Hematopoietic multipotent progenitor cell treated with erythropoietin and hydrocortisone succinate and interleukin-3 and kit ligand, for 8 days (in vitro differentiated cells): Measurements from ENCODE around the gene IFNGR2.
"Not testable (repeated sequence)": the region's sequence is repeated elsewhere in the genome, so short reads cannot be mapped to it uniquely, and the experiment has no call there.

ENCODE experiments used
- DNase-seq: peaks from one replicate; pipeline ENCODE4 v3.0.0-alpha.2; 2015

Gene IFNGR2

DNA sequence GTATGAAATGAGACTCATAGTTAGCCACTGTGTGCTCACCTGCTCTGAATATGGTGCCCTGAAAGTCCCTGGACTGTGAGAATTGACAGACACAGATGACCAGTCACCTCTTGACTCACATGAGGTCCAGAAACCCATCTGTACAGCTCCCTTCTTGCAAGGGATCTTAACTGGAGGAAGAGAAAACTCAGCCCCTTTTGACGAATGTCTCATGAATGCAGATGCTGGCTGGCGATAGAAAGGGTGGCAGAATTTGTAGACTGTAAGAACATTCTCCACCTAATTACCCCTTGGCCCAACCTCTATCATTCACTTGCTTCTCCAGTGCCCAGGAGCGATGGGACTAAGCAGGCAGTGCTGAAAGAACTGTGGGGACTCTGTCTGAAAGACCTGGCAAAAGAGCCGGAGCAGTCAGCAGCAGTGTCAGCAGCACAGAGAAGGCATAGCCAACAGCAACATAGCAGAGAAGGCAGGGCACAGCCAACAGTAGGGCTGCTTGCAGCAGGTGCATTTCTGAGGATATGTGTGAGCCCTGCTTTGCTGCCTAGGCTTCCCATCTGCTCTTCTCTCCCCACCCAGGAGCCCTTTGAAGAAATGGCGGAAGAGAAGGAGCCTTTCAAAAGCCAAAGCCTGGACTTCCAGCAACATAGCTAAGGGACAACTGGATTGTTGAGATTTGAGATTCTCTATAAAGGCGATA lies 25.8 kb upstream of the IFNGR2 start:
- DNase-seq: no peak

DNA sequence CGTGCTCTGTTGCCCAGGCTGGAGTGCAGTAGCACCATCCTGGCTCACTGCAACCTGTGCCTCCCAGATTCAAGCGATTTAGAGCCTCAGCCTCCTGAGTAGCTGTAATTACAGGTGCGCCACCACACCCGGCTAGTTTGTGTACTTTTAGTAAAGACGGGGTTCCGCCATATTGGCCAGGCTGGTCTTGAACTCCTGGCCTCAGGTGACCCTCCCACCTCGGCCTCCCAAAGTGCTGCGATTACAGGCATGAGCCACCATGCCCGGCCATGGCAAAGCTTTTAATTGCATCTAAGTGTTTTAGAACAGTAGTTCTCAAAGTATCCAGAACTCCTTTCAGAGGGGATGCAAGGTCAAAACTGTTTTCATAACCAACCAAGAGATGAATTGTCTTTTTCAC lies 25.1 kb upstream of the IFNGR2 start:
- DNase-seq: no peak

DNA sequence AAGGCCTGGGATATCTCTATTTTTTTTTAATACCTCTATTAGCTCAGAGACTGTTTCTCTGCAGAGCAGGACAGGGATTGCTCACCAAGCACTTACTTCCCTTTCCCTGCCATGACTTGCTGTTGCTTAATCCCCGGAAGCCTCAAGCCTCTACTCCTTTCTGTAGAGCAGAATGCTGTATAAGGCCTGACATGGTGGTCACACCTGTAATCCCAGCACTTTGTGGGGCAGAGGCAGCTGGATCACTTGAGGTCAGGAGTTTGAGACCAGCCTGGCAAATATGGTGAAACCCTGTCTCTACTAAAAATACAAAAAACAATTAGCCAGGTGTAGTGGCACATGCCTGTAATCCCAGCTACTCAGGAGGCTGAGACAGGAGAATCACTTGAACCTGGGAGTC lies 23.3 kb upstream of the IFNGR2 start:
- peak; percentile 22 for DNase-seq

DNA sequence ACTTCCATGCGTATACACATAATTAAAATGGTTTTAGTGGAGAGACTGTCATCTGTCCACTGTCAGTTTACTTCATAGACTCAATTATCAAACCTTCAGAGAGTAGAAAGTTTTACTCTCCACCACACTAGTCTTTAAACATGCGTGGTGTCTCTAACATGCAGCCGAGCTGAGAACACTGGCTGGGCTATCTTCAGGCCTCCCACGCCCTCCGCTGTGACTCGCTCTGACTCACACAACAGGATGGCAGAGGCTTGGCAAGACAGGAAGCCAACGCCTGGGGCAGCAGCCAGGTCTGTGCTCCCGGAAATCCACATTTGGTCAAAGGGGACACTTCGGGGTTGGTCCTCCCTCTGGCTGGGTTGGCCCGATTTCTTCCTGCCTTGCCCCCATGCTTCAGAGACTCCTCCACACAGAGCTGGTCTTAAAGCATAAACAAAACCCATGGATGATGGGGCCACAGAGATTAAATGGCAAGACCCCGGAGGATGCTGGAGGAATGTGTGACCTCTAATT lies 22.7 kb upstream of the IFNGR2 start:
- DNase-seq: peak; percentile 93

DNA sequence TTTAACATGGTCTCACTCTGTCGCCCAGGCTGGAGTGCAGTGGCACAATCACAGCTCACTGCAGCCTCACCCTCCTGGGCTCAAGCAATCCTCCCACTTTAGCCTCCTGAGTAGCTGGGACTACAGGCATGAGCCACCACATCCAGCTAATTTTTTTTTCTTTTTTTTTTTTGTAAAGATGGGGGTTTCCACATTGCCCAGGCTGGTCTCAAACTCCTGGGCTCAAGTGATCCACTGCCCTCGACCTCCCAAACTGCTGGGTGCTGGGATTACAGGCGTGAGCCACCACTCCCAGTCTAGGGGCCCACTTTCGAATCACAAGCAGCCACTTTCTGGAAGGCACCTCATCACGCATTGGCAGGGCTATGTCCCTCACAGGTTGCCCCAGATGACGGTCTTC lies 21.8 kb upstream of the IFNGR2 start:
- DNase-seq: not testable (repeated sequence)

DNA sequence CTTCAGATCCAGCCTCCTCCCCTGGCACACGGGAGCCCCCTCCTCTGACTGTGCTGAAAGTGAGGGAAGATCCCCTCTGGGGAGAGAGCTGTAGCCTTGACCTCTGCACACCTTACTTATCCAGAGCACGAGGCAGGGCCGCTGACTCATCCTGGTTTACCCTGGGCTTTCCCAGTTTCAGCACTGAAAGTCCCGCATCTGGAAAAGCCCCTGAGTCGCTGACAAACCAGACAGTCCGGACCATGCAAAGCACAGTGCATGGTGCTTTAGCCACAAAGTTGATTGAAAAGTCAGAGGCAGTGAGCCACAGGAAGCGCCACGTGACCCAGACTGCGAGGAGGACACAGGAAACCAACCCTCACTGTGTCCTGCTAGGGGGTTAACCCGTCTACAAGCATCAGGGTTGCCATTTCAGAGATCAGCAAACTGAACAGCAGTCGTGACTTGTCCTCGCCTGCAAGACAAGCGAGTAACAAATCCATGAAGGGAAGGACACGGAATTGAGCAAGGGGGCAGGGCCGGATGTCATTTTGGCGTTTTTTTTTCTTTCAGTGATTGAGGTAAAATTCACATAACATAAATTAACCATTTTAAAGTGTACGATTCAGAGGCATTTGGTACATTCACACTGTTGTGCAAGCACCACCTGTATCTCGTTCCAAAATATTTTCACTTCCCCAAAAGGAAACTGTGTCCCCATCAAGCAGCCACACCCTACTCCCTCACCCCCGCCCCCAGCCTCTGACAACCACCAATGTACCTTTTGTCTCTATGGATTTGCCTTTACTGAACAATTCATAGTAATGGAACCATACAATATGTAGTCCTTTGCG lies 19.9 kb upstream of the IFNGR2 start:
- DNase-seq: peak; percentile 62

DNA sequence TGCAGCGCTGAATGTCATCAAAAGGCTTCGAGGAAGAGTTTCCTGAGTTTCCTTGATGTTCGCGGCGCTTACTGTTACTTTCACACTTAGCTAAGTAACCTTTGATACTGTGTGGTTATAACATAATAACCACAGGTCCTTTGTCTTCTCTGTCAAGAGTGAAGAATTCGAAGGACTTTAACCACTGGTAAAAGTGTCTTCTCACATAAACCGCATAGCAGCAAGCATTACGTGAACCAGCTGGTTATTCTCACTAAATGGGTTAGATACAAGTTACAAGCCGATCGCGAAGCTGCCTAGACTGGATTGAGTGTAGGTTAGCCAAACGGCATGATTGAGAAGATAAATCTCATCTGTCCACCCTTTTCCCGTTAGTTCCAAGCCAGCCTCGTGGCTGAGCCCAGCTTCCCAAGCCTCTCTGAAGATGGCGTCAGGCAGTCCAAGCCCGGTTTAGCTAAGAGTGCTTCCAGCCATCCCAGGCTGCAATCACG lies 18.3 kb upstream of the IFNGR2 start:
- DNase-seq: no peak

DNA sequence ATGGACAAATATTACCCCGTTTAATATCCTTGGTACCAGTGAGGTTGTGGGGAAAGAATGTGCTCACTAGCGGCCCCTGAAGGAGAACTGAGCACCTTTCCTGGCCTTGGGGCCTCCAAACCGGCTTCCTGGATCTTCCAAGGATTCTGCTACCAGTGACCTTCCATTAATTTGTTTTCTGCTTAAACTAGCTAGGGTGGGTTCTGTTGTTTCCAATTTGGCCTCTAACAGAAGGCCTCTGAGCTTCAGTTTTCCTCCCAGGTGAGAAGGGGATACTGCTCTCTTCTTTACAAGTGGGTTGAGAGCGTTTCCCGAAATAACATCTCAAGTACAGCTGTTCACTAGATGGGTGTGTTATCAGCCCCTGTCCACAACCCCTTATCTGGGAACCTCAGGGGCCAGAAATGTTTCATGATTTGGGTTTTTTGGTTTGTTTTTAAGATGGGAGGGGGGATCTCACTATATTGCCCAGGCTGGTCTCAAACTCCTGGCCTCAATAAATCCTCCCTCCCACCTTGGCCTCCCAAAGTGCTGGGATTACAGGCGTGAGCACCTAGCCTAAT lies 16.9 kb upstream of the IFNGR2 start:
- DNase-seq: peak; percentile 79

DNA sequence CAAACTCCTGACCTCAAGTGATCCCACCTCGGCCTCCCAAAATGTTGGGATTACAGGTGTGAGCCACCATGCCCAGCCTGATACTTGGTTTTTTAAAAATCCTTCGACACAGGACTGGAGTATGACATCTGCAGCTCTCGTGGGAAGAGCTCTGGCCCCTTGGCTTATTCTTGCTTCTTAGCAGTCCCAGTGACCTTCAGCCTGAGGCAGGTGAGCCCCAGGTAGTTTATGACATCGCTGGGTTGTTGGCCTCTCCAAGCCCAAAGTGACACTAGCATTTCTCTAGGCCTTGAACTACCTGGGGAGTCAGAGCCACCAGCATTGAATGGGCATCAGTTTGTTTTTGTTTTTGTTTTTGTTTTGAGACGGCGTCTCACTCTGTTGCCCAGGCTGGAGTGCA lies 15.9 kb upstream of the IFNGR2 start:
- DNase-seq: no peak

DNA sequence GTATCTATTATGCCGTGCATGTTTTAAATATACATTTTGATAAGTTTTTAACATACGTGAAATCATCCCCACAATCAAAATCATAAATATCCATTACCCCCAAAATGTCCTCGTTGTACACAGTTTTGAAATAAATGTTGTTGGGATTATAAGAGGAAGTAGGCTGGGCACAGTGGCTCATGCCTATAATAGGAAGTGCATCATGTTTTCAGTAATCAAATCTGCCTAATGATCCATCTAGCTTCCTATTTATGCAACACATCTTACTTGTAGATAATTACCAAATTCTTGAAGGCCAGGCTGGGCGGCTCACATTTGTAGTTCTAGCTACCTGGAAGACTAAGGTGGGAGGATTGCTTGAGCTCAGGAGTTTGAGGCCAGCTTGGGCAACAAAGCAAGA lies 15.0 kb upstream of the IFNGR2 start:
- no peak for DNase-seq

DNA sequence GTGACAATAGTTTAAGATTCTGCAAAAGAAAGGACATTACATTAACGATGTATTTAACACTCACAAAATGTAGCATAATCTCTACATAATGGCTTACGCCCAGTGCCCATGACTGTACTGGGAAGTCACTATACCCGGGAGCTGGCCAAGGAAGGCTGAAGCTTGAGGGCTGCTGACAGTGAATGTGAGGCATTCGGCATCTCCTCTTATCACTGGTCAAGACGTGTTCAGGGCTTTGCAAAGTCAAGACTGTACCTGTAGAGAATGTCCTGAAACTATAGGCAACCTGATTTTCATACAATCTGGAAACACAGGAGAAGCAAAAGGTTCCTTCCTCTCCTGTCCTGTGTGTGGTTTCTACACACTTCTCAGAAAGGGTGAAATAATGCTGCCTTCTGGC lies 12.7 kb upstream of the IFNGR2 start:
- DNase-seq: no peak

DNA sequence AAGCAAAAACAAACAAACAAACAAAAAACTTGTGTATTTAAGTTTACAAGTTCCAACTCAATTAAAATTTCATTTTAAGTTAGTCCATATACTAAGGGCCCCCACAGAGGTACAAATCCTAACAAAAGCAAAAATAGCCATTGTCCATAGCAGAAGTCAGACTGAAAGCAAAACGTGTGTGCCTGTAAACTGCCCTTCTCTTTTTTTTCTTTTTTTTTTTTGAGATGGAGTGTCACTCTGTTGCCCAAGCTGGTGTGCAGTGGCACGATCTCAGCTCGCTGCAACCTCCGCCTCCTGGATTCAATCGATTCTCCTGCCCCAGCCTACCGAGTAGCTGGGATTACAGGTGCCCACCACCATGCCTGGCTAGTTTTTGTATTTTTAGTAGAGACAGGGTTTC lies 11.6 kb upstream of the IFNGR2 start:
- DNase-seq: no peak

DNA sequence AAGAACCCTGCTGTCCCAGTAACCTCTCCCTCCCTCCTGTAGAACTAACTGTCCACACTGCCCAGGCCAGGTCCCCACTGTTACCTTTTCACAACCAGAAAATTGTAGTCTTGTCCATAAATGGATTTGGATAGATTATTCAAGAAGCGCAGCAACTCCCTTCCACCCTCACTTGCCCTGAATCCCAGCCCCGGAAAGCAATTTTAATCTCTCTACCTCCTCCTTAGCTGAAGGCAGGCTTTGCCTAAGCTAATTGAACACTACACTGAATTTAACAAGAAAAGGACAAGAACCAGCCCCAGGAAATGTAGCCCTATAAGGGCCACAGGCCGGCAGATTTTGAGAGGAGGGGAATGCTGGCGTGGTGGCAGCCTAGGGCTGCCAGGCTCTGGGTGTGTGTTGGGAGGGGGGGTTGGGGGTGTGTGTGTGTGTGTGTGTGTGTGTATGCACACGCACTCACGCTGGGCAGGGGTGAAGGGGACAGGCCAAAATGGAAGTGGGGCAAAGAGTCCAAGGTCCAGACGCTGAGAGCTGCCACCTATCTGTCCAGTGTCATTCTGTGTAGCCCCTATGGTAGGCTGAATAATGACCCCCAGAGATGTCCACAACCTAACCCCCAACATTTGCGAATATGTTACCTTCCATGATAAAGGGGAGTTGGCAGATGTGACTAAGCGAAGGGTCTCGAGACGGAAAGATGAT lies 10.8 kb upstream of the IFNGR2 start:
- no peak for DNase-seq

DNA sequence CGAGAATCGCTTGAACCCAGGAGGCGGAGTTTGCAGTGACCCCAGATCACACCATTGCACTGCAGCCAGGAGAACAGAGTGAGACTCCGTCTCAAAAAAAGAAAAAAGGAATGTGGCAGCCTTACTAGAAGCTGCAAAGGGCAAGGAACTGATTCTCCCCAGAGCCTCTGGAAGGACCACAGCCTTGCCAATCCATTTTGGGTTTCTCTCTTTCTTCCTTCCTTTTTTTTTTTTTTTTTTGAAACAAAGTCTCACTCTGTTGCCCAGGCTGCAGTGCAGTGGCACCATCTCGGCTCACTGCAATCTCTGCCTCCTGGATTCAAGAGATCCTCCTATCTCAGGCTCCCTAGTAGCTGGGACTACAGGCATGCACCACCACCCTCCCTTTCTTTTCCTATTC lies 9.9 kb upstream of the IFNGR2 start:
- no peak for DNase-seq

DNA sequence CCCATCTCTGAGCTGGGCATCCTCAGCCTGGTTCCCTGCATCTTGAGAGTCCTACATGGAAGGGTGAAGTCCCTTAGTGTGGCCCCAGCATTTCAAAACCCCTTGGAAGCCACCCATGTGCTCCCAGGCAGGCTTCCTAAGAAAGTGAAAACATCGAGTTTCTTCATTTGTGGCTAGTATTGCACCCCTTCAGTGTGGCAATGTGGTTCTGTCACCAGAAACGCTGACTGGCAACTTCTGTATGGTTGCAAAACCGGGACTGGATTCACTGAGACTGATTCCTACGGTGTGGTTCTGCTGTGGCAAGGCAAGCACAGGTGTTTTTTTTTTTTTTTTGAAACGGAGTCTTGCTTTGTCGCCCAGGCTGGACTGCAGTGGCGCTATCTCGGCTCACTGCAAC lies 9.0 kb upstream of the IFNGR2 start:
- DNase-seq: no peak

DNA sequence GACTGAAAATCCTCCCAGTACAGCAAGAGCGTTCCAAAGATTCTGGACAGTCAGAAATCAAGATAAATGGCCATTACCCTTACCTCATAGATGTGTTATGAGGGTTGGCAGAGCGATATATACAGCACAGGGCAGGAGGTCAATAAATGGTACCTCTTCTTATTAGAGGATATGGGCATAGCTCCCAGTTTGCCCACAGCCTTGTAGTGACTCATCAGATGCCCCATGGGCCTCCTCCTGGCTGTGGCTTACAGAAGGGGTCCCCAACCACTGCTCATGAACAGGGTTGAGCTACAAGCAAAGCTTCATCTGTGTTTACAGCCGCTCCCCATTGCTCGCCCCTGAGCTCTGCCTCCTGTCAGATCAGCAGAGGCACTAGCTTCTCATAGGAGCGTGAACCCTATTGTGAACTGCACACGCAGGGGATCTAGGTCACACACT lies 7.3 kb upstream of the IFNGR2 start:
- DNase-seq: no peak

DNA sequence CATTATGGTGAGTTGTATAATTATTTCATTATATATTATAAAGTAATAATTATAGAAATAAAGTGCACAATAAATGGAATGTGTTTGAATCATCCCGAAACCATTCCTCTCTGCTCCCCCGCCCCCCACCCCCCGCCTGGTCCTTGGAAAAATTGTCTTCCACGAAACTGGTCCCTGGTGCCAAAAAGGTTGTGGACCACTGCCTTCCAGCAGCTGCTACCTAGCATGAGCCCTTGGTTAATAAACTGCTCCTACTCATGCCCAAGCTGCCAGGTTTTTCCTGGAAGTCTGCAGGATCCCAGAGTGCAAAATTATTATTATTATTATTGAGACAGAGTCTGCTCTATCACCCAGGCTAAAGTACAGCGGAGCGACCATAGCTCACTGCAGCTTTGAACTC lies 6.8 kb upstream of the IFNGR2 start:
- DNase-seq: no peak

DNA sequence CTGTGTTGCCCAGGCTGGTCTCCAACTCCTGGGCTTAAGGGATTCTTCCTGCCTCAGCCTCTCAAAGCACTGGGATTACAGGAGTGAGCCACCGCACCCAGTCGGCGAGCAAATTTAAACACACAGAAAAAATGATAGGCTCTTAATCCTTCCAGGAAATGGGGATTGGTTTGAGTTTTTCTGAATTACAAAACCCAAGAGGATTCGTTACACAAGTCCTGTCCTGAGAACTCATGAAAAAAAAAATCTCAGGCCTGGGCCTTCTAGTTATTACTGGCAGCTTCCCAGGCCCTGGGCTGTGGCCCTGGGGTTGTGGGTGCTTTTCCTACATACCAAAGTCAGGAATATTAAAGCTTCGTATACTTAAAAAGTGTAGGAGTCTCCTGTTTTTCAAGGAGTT lies 6.3 kb upstream of the IFNGR2 start:
- DNase-seq: no peak

DNA sequence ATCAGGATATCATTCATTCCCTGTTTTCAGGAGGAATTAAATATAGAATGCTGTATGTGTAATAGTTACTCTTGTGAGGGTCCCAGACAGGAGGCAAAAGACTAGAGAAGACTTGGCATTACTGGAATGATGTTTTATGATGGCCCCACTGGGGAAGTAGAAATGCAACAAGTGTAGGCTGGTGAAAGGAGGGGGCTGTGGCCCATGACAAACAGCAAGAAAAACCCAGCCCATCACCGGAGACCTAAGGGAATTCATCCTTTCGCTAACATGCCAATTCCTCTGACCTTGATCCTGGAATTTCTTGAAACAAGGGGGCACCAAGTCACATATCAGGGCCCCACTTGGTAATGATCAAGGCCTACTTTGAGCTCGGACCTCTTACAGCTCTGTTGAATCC lies 5.5 kb upstream of the IFNGR2 start:
- DNase-seq: no peak

DNA sequence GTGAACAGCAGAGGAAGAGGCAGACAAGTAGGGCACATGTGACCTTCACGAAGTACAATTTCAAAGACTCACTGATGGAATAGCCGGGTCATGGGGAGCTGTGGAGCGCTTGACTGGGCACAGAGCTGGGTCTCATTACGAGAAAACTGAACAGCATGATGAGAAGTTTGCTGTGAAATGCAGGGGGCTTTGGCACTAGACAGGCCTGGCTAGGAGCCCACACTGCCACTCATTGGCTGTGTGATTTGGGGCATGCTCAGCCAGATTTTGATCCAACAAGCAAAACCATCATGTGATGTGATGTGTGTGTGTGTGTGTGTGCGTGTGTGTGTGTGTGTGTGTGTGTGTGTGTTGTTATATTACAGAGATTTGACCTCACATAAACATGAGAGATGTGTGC lies 4.9 kb upstream of the IFNGR2 start:
- no peak for DNase-seq

DNA sequence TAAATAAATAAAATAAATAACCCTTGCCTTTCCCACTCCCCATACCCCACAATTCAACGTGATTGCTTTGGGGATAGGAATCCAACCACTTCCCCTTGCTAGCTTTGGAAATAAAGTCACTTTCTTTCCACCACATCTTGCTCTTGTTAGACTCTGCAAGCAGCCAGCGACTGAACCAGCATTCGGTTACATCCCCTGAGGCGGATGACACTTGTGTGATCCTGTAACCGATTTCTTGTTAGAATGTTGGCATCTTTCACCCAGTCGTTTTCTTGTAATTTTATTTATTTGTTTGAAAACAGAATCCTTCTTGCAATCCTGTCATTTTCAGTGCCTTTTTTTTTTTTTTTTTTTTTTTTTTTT lies 1.6 kb upstream of the IFNGR2 start:
- DNase-seq: peak; percentile 35

DNA sequence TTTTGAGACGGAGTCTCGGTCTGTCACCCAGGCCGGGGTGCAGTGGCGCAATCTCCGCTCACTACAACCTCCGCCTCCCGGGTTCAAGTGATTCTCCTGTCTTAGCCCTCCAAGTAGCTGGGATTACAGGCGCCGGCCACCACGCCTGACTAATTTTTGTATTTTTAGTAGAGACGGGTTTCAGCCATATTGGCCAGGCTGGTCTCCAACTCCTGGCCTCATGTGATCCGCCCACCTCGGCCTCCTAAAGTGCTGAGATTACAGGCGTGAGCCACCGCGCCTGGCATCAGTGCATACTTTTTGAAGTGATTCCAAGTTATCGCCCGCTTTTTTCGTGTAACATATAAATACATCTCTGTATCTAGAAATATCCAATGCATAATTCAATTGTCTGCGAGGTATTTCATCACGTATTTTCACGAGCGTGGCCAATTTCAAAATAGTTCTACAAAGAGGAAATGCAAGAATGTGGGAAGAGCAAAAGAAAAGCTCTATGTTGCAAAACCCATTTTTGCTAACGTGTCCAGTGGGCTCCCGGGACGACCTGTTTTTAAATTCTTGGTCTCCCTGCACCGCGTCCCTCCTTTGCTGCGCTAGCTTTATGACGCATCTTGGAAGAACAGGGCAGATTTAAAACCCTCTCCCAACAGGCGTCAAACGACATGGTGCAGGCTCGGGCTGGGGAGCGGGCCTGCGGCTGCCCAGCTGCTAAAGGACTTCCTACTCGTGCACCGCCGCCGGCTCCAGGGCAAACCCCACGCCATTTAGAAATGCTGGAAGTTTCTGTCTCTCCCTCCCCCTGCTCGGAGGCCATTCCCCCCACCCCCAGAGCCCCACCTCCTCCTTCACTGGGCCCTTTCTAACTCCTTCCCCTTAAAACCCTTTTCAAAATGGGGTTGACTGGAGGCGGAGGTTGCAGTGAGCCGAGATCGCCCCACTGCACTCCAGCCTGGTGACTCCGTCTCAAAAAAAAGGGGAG lies 923 bp upstream of the IFNGR2 start:
- peak; percentile 36 for DNase-seq
